Measurements from ENCODE around the gene PPCS.

Gene PPCS

DNA sequence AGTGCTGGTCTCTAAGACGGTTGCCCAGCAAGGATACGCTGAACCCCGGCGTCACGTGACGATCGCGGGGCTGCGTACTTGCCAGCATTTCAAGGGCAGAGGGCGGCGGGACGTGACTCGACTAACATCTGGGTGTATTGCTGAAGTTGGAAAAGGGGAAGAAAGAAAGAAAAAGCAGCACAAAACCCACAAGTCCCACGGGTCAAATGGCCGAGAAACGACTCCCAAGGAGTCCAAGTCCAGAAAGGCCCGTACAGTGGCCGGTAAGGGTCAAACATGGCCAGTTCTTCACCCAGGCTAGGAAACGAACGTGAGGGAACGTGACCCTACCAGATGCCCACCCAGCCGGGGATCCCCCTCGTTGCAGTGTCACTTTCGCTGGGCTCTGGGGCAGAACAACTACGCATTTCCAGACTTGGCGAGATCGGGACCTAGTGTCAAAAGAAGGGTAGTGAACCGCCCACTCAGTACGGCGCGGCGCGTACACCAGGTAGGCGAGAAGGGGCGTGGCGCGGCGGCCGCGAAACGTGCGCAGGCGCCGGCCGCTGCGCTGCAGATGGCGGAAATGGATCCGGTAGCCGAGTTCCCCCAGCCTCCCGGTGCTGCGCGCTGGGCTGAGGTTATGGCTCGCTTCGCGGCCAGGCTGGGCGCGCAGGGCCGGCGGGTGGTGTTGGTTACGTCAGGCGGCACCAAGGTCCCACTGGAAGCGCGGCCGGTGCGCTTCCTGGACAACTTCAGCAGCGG lies at the start of gene PPCS, which contains the start of gene ZMYND12:
PPCS (plus strand) TSS at position 534 of the 744 bp plus-strand sequence; CDS start at position 557, 23 bp downstream.
ZMYND12 (minus strand) TSS at position 13 of the 744 bp plus-strand sequence. CDS start 25 bp downstream, outside the sequence.
- intact Hi-C loops (cut with DNase I) = loop anchor here (2.0 kb wide), 1 partner anchor 121 kb away; the partner anchor contains the start of gene FOXJ3
- DNase-seq = peak; percentile 69 to 93 (median 85)

DNA sequence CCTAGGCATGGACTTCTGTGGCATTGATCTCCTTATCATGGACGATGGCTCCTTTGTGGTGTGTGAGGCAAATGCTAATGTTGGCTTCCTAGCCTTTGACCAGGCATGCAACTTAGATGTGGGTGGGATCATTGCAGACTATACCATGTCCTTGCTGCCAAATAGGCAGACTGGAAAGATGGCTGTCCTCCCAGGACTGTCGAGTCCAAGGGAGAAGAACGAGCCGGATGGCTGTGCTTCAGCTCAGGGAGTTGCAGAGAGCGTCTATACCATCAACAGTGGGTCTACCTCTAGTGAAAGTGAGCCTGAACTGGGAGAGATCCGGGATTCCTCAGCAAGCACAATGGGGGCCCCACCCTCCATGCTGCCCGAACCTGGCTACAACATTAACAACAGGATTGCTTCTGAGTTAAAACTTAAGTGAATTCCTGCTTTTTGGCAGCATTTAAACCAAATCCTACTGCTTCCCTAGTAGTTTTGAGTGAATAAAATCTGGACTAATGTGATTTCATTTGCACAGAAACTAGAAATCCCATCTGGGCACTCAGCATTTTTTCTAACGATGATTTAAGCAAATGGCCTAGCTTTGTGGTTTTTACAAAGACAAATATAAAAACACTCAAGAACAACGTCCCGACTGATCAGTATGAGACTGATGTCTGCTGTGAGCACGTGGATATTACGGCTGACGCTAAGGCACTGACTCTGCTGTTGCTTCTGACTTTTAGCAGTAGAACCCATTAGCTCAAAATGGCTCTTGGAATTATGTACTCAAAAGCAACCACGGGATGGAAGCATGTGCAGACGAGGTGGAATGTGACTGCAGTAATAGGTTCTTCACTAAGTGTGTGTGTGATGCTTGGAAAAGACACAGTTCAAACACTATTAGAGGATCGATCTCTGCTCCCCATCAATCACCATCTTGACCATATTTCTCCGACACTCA lies 41.5 kb upstream of the PPCS start:
- DNase-seq = no peak
- intact Hi-C loops (cut with DNase I) = no loop called here

- intact Hi-C loops (cut with DNase I) = no loop called here
- no peak for DNase-seq
These were observed 39.2 kb upstream of the PPCS start for GRCh38 chr1:42417166-42417565.

- intact Hi-C loops (cut with DNase I) = no loop called here
- DNase-seq = peak in 4 of 42 donors; percentile 9 to 53 (median 30)
These were observed 37.8 kb upstream of the PPCS start for GRCh38 chr1:42418516-42418915.

GRCh38 chr1:42419126-42419821 lies 37.1 kb upstream of the PPCS start:
- intact Hi-C loops (cut with DNase I) = no loop called here
- DNase-seq = peak in 6 of 42 donors; percentile 2 to 38 (median 12)

DNA sequence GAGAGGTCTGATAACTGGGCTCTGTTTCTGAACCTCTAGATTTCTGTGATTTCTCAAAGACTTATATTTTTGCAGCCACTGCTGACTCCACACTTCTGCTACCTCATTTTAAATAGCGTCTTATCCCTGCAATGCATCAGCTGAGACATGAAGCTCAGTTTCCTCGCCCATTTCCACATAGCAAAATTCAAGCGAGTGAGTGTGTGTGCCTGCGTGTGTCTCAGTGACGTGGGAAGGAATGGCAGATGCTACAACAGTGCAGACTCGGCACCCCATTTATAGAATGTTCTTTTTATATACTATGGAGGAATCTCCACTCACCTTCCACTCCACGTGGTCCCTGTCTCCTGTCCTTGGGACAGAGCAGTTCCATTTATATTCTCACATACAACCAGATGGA lies 36.2 kb upstream of the PPCS start:
- intact Hi-C loops (cut with DNase I) = no loop called here
- peak in 38 of 42 donors; percentile 10 to 84 (median 50) for DNase-seq

- intact Hi-C loops (cut with DNase I) = no loop called here
- DNase-seq = peak in 39 of 42 donors; percentile 25 to 76 (median 57)
These were observed 35.3 kb upstream of the PPCS start for GRCh38 chr1:42420911-42421585.

DNA sequence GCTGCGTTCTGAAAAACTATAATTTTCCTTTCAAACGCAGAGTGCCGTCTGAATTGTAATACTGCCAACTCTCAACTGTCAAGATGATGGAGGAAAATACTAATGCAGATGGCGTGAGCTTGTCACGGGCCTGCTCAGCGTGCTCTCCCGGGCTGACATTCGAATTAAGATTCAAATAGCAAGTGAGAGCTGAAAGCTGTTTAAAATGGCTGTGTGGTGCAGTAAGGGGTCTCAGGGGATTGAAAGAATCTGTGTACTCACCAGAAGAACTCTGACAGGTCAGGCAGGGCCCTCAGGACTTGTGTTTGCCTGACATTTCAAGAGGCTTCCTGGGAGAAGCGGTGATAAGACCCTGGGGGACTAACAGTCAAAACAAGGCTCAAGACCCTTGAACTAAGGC lies 33.6 kb upstream of the PPCS start:
- intact Hi-C loops (cut with DNase I) = no loop called here
- peak in 29 of 42 donors; percentile 11 to 72 (median 46) for DNase-seq

DNA sequence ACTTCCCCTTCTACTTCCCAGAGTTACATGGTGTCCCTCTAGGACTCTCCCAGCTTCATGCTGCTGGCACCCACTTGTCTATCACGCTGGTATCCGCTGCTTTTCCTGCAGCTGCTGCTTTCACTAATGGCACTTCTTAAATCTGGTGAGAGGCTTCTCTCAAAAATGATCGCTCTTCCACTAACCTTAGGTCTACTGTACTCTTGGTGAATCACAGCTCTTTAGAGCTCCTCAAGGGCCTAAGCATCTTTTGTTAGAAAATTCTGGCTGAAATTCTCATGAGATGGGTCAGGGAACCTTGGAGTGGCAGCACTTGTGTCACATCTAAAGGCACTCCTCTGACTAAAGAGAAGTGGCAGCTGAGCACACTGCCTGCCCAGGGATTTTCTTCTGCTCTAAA lies 32.7 kb upstream of the PPCS start:
- intact Hi-C loops (cut with DNase I) = no loop called here
- DNase-seq = peak in 2 of 42 donors; percentile 3 to 10

DNA sequence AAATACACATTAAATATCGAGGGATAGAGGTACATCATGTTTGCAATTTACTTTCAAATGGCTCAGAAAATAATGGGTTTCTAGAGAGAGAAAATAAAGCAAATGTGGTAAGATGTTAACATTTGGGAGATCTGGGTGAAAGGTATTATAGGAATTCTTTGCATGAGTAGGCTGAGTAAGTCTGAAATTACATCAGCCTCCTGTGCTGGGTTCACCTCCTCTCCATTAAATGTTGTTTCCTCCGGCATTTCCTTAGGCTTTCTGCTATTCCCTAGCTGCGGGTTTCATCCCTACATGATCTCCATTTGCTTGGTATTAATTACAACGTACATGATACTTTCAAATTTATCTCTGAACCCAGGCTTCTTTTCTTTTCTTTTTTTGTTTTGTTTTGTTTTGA lies 32.1 kb upstream of the PPCS start:
- intact Hi-C loops (cut with DNase I) = no loop called here
- no peak for DNase-seq

DNA sequence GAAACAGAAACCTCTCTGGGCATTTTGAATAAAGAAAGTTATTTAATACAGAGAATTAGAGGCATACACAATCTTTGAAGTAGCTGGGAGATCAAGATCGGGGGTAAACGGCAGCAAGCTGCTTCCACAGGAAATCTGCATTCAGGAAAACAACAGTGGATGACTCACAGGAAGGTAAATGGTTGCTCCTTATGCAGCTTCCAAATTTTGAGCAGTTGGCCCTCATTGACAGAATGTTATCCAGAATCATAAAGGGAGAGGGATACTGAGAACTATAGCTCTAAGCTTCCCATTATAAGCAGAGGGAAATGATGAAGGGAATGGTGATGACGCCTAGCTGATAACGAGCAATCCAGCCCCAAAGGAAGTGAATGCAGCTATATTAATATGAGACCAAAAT lies 29.1 kb upstream of the PPCS start:
- intact Hi-C loops (cut with DNase I) = no loop called here
- DNase-seq = no peak

DNA sequence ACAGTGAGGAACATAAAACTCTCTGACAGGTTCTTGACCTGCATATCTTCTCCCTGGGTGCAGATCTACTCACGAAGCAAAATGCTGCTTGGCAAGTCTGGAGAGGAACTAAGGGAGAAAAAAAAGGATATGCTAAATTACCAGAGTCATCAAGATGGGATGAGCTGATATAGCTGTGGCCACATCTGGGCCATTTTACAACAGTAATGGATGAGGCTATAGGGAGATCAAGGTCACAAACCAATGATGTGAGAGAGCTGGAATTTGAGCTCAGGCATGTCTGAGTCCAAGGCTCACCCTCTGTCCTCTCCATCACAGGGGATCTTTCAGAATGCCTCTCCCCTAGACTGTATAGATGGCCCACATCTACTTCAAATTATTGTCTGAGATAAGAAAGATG lies 26.7 kb upstream of the PPCS start:
- DNase-seq = no peak
- intact Hi-C loops (cut with DNase I) = no loop called here

- DNase-seq = no peak
- intact Hi-C loops (cut with DNase I) = no loop called here
These were observed 25.8 kb upstream of the PPCS start for GRCh38 chr1:42430286-42431135.

- intact Hi-C loops (cut with DNase I) = no loop called here
- DNase-seq = no peak
These were observed 24.8 kb upstream of the PPCS start for GRCh38 chr1:42431514-42431913.

DNA sequence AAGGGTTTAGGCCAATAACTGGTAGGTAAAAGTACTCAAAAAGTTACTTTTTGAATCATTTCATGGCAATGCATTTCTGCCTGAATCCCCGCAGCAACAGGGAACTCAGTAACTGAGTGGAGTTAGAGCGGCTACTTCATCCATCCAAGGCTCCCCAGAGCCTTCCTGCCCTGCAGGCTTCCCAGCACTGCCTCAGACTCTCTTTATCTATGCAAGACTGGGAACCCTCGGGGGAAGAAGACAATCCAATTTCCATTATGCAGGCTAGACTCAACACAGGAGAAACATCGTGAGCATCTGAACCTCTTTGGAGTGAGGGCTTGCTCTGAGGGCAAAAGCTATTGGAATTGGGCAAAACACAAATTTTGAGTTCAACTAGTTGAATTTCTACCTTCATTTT lies 23.6 kb upstream of the PPCS start:
- intact Hi-C loops (cut with DNase I) = no loop called here
- DNase-seq = no peak

DNA sequence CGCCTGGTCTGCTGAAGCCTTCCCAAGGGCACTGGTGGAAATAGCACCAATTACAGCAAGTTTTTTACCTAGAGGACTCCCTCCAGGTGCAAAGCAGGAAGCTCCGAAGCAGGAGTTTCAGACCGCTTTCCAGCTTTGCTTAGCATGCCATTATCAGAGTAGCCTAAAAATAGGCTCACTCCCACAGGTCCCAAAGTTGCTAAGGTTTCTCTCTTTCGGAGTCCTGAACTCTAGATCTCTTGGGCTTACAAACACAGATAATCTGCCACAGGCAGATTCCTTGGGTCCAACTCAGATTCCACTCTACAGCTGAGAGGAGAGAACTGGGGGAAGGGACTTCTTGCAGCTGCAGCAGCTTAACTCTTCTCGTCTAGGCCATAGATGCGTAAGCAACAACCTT lies 23.0 kb upstream of the PPCS start:
- DNase-seq = peak in 6 of 42 donors; percentile 20 to 68 (median 36)
- intact Hi-C loops (cut with DNase I) = no loop called here

GRCh38 chr1:42434340-42434739 lies 22.0 kb upstream of the PPCS start:
- intact Hi-C loops (cut with DNase I) = no loop called here
- DNase-seq = no peak

DNA sequence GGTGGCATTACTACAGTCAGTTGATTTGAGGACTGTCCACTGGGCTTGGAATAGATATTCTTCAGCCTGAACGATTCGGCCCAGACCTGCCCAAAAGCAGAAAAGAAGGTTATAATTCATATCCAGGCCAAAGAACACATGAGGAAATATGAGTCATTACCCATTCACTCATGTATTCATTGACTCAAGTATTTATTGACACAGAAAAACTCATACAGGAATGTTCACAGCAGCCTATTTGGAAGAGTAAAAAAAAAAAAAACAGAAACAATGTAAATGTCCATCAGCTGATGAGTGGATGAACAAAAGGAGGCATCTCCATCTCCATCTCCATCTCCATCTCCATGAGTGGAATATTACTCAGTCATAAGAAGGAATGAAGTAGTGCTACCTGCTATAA lies 16.4 kb upstream of the PPCS start:
- intact Hi-C loops (cut with DNase I) = no loop called here
- DNase-seq = no peak

All from head of caudate nucleus (tissue), 42 donors.